COLO668 (cell line): ENCODE data around the gene NUDT6.
"Not testable (repeated sequence)": the region's sequence is repeated elsewhere in the genome, so short reads cannot be mapped to it uniquely, and the experiment has no call there.

Experiments used
- DNase-seq: peaks from one replicate; lab custom pipeline; 2025; ENCODE audit not compliant: unreplicated experiment; lab: John Stamatoyannopoulos, UW

Gene NUDT6

DNA sequence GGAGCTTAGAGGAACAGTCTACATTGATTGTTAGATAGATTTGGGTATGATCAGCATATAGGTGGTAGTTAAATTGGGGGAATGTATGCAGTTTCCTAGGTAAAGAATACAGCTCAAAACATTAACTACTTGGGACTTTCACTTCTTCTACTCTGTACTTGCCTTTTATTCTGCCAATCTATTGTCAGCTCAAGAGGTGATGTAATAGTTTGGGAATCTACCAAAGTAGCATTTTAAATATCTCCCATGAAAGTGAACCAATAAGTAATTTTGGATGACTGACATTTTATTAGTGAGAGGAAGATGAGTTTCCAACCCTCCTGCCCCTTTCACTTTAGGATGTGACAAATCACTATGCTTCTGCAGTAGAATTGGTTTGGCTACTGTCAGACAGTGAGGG lies 43.4 kb downstream of the NUDT6 start:
- DNase-seq: no peak

GRCh38 chr4:122876456-122876855 lies 45.9 kb downstream of the NUDT6 start:
- DNase-seq: no peak

- DNase-seq: no peak
These were observed 46.4 kb downstream of the NUDT6 start for GRCh38 chr4:122875949-122876348.

- no peak for DNase-seq
These were observed 48.4 kb downstream of the NUDT6 start for GRCh38 chr4:122873821-122874593.

DNA sequence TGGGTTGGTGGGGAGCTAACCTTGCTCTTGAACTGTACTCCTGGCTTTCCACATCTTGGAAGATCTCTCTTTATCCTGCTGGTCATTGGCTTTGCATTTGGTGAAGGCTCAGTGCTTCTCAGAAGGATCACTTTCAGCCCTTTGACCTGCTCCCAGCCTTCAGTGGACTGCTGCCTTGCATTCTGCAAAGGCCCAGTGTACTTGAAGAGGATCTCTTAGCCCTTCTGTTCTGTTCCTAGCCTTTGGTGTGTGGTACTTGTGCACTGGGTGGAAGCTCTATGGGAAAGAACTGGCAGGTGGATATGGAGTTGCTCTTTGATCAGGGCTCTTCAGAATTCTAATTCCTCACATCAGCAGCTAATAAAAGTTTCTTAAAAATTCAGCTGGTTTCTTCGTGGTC lies 49.3 kb downstream of the NUDT6 start:
- no peak for DNase-seq

- DNase-seq: not testable (repeated sequence)
These were observed 54.2 kb downstream of the NUDT6 start for GRCh38 chr4:122868235-122868634.

- DNase-seq: no peak
These were observed 57.0 kb downstream of the NUDT6 start for GRCh38 chr4:122865425-122865824.

- DNase-seq: no peak
These were observed 58.8 kb downstream of the NUDT6 start for GRCh38 chr4:122863639-122864038.

DNA sequence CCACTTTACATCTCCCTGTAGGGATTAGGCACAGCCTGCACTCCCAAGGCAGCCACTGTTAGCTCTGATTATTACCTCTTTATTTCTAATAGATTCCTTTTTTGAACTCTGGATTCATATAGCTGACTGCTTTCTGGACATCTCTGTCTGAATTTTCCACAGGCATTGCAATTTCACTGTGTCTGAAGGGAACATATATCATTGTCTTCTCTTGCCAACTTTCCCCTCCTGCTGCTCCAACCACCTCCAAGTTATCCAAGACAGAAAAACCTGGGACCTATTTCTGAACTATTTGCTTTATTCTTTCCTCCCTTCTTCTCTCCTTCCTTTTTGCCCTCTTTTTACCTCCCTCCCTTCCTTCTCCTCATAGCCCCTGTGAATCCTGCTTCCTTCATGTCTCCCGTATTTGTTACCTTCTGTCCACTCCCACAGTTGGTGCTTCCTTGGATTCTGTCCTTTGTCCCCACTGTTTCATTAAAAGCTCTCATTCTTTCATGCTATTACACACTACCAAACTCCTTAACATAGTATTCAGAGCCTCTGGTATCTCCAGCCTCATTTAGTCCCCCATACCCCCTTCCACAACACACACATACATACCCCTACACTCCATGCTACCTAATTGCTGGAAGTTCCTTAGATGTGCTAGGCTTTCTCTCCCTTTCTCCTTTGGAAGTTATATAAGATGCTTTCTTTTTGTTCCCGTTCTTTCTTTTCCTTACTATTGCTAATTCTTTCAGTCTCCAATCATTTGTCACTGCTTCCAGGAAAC lies 61.0 kb downstream of the NUDT6 start:
- no peak for DNase-seq

- no peak for DNase-seq
These were observed 63.7 kb downstream of the NUDT6 start for GRCh38 chr4:122858705-122859104.

- DNase-seq: no peak
These were observed 65.2 kb downstream of the NUDT6 start for GRCh38 chr4:122857160-122857559.

- no peak for DNase-seq
These were observed 67.0 kb downstream of the NUDT6 start for GRCh38 chr4:122855353-122855890.

GRCh38 chr4:122854447-122855352 lies 67.7 kb downstream of the NUDT6 start:
- DNase-seq: no peak

- DNase-seq: no peak
These were observed 70.8 kb downstream of the NUDT6 start for GRCh38 chr4:122851568-122851967.

- DNase-seq: not testable (repeated sequence)
These were observed 72.6 kb downstream of the NUDT6 start for GRCh38 chr4:122849789-122850188.

GRCh38 chr4:122847931-122848330 lies 74.5 kb downstream of the NUDT6 start:
- DNase-seq: no peak

DNA sequence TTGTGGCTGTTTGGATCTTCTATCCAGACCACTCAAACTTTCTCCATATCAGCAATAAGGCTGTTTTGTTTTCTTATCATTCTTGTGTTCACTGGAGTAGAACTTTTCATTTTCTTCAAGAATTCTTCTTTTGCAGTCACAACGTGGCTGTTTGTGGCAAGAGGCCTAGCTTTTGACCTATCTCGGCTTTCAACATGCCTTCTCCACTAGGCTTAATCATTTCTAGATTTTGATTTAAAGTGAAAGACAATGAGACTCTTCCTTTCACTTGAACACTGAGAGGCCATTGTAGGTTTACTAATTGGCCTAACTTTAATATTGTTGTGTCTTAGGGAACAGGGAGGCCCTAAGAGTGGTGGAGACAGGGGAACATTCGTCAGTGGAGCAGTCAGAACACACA lies 76.6 kb downstream of the NUDT6 start:
- DNase-seq: no peak

DNA sequence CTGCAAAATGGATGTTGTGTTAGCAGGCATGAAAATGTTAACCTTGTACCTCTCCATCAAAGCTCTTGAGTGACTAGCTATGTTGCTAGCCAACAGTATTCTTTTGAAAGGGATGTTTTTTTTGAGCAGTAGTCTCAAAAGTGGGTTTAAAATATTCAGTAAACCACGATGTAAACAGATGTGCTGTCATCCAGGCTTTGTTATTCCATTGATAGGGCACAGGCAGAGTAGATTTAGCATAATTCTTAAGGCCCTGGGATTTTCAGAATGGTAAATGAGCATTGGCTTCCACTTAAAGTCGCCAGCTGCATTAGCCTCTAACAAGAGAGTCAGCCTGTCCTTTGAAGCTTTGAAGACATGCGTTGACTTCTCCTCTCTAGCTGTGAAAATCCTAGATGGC lies 77.3 kb downstream of the NUDT6 start:
- DNase-seq: no peak

GRCh38 chr4:122844391-122844790 lies 78.0 kb downstream of the NUDT6 start:
- not testable (repeated sequence) for DNase-seq

GRCh38 chr4:122842984-122843531 lies 79.3 kb downstream of the NUDT6 start:
- no peak for DNase-seq
